ENCODE results near the gene ALS2. TPM values are rescaled to one million over a fixed set of nuclear protein-coding genes. Genes with fewer than 3 reads are reported as not detected.

The ALS2 gene
- total RNA-seq, 1 experiment from 2014 or later = 28.1 TPM

DNA sequence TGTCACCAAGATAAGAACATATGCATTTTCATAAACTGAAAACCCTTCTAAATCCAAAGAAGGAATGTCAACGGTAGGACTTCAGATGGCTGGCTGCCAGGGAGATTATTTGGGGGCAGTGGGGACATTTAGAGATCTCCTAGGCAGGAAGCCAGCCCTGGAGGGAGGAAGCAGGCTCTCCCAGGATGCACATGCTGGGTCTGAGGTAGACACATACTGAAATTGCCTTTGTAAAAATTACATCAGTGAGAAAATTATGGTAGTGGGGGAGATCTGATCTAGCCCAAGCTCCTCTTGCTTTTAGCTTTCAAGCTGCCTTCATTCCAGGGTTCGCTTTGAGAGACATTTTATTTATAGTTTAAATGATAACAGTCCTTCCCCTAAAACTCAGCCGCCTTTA, 106.4 kb downstream of the ALS2 start:
- Histone ChIP-seq H3K36me3 (ENCODE audit: control insufficient read depth in 1 of 2, insufficient read depth in 2 of 2, low read length in 2 of 2) (no peaks in the 10 kb centered on the region), H4K20me1 (ENCODE audit: insufficient read depth) (no peaks in the 10 kb centered on the region), H3K4me3 (replicated peaks in 1 of 2; ENCODE audit: low read depth in 1 of 2, low read length in 2 of 2) (no peak overlapping the region), H3K4me1 (ENCODE audit: control insufficient read depth in 1 of 2, insufficient read depth in 2 of 2, low read length in 2 of 2) (no peaks in the 10 kb centered on the region), H3K9me2 (ENCODE audit: insufficient read depth) (no peaks in the 10 kb centered on the region), H3K27me3 (ENCODE audit: insufficient read depth, low read length) (no peaks in the 10 kb centered on the region), H3K79me2 (ENCODE audit: insufficient read depth, low read length) (no peaks in the 10 kb centered on the region), H3K9ac (ENCODE audit: low read length) (no peak overlapping the region), H3K9me3 (ENCODE audit: control insufficient read depth in 1 of 2, insufficient read depth in 1 of 2, low read depth in 1 of 2, low read length in 2 of 2) (no peaks in the 10 kb centered on the region), H3K27ac (ENCODE audit: low read depth, low read length) (no peak overlapping the region), H3K4me2 (ENCODE audit: low read length) (no peak overlapping the region), H2AFZ (ENCODE audit: low read depth, low read length, poor library complexity, severe bottlenecking) (no peak overlapping the region)
- TF ChIP-seq SRF (IDR thresholded peaks at IDR 0.05; ENCODE audit: low read depth) (no peak), POLR2A (IDR thresholded peaks at IDR 0.05; ENCODE audit: borderline replicate concordance, extremely low read depth, insufficient read depth, insufficient read length) (no peak), JUND (IDR thresholded peaks at IDR 0.05) (no peak), YY1 (IDR thresholded peaks at IDR 0.05; ENCODE audit: extremely low read depth, insufficient replicate concordance, low read depth, low read length) (no peak), POLR2AphosphoS5 (IDR thresholded peaks at IDR 0.05; ENCODE audit: low read depth, low read length) (no peak)
- no peak for ATAC-seq
- intact Hi-C loops (cut with micrococcal nuclease) = no loop called here
- ChIA-PET CTCF (no interaction called here), RAD21 (ENCODE audit: low non-redundant PET in 1 of 2, low total read pairs in 2 of 2, uncharacterized antibody in 2 of 2, unreplicated experiment in 2 of 2) (no interaction called here), POLR2A (no interaction called here)
- BruUV-seq (replicated peaks) = no TSS peak
- DNase-seq (ENCODE audit: low read depth, low spot score) = no peak

DNA sequence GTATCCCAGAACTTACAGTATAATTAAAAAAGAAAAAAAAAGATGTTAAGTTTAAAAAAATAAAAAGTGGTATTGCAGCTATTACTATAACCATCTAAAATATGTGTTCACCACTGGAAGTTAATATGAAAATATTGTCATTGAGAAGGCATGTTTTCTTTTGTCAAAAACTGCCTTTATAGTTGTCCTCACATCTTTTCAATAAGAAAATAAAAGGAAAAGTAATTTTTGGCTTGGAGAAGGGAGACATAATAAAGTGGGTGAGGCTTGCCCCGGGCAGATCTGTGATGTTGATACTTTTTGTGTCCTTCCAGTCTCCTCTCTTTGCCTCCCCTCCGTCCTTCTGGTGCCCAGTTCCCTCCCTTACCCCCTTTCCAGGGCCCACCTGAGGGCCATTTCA, 107.2 kb downstream of the ALS2 start:
- H3K27ac ChIP-seq (ENCODE audit: low read depth, low read length) = no peak overlapping the region
- ATAC-seq (no peak), DNase-seq (ENCODE audit: low read depth, low spot score) (no peak)
- no peaks in the 10 kb centered on the region for H3K9me3 ChIP-seq (ENCODE audit: control insufficient read depth in 1 of 2, insufficient read depth in 1 of 2, low read depth in 1 of 2, low read length in 2 of 2)
- no peaks in the 10 kb centered on the region for H3K79me2 ChIP-seq (ENCODE audit: insufficient read depth, low read length)
- no peaks in the 10 kb centered on the region for H3K27me3 ChIP-seq (ENCODE audit: insufficient read depth, low read length)
- H3K4me3 ChIP-seq (replicated peaks in 1 of 2; ENCODE audit: low read depth in 1 of 2, low read length in 2 of 2) = no peak overlapping the region
- H3K4me1 ChIP-seq (ENCODE audit: control insufficient read depth in 1 of 2, insufficient read depth in 2 of 2, low read length in 2 of 2) = no peaks in the 10 kb centered on the region
- no peaks in the 10 kb centered on the region for H3K9me2 ChIP-seq (ENCODE audit: insufficient read depth)
- TF ChIP-seq EGR1 (IDR thresholded peaks at IDR 0.05; ENCODE audit: low read depth) = no peak
- TF ChIP-seq, protein P1, sequence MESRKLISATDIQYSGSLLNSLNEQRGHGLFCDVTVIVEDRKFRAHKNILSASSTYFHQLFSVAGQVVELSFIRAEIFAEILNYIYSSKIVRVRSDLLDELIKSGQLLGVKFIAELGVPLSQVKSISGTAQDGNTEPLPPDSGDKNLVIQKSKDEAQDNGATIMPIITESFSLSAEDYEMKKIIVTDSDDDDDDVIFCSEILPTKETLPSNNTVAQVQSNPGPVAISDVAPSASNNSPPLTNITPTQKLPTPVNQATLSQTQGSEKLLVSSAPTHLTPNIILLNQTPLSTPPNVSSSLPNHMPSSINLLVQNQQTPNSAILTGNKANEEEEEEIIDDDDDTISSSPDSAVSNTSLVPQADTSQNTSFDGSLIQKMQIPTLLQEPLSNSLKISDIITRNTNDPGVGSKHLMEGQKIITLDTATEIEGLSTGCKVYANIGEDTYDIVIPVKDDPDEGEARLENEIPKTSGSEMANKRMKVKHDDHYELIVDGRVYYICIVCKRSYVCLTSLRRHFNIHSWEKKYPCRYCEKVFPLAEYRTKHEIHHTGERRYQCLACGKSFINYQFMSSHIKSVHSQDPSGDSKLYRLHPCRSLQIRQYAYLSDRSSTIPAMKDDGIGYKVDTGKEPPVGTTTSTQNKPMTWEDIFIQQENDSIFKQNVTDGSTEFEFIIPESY (IDR thresholded peaks at IDR 0.05; ENCODE audit: extremely low read depth, insufficient replicate concordance, low read length) = no peak
- no peak for TF ChIP-seq SIN3A (IDR thresholded peaks at IDR 0.05; ENCODE audit: low read depth)
- no peak for TF ChIP-seq CTCF (IDR thresholded peaks at IDR 0.05 in 2 of 3, conservative IDR thresholded peaks at IDR 0.05 in 1 of 3; ENCODE audit: borderline replicate concordance in 1 of 3, insufficient read depth in 1 of 3, low read depth in 2 of 3, low read length in 2 of 3)
- no peak for TF ChIP-seq EZH2phosphoT487 (IDR thresholded peaks at IDR 0.05; ENCODE audit: borderline replicate concordance)
- no peak for TF ChIP-seq ZFX (IDR thresholded peaks at IDR 0.05)
- TF ChIP-seq CBX3 (IDR thresholded peaks at IDR 0.05; ENCODE audit: low read depth) = no peak
- no peak for TF ChIP-seq SRF (IDR thresholded peaks at IDR 0.05; ENCODE audit: low read depth)
- TF ChIP-seq SP1 (IDR thresholded peaks at IDR 0.05; ENCODE audit: low read depth) = no peak
- TF ChIP-seq CEBPB (IDR thresholded peaks at IDR 0.05; ENCODE audit: low read depth) = no peak
- TF ChIP-seq MAX (IDR thresholded peaks at IDR 0.05) = no peak
- no peak for TF ChIP-seq TCF7L2 (IDR thresholded peaks at IDR 0.05; ENCODE audit: borderline replicate concordance, extremely low read depth, insufficient read depth, insufficient read length)
- no peak for TF ChIP-seq EZH2 (IDR thresholded peaks at IDR 0.05)
- TF ChIP-seq POLR2A (IDR thresholded peaks at IDR 0.05; ENCODE audit: borderline replicate concordance, extremely low read depth, insufficient read depth, insufficient read length) = no peak
- intact Hi-C loops (cut with micrococcal nuclease) = no loop called here
- H4K20me1 ChIP-seq (ENCODE audit: insufficient read depth) = no peaks in the 10 kb centered on the region
- CTCF ChIA-PET = no interaction called here
- no peak overlapping the region for H3K4me2 ChIP-seq (ENCODE audit: low read length)
- H2AFZ ChIP-seq (ENCODE audit: low read depth, low read length, poor library complexity, severe bottlenecking) = no peak overlapping the region
- H3K9ac ChIP-seq (ENCODE audit: low read length) = no peak overlapping the region
- POLR2A ChIA-PET = no interaction called here
- RAD21 ChIA-PET (ENCODE audit: low non-redundant PET in 1 of 2, low total read pairs in 2 of 2, uncharacterized antibody in 2 of 2, unreplicated experiment in 2 of 2) = no interaction called here
- no TSS peak for BruUV-seq (replicated peaks)
- no peaks in the 10 kb centered on the region for H3K36me3 ChIP-seq (ENCODE audit: control insufficient read depth in 1 of 2, insufficient read depth in 2 of 2, low read length in 2 of 2)
